Measurements from ENCODE around the gene CRTAC1. TPM values are rescaled to one million over a fixed set of nuclear protein-coding genes. Genes with fewer than 3 reads are reported as not detected.

The CRTAC1 gene
- total and polyA plus RNA-seq, 10 donors = 0.17 to 0.74 (median 0.26) TPM; not detected in 5

DNA sequence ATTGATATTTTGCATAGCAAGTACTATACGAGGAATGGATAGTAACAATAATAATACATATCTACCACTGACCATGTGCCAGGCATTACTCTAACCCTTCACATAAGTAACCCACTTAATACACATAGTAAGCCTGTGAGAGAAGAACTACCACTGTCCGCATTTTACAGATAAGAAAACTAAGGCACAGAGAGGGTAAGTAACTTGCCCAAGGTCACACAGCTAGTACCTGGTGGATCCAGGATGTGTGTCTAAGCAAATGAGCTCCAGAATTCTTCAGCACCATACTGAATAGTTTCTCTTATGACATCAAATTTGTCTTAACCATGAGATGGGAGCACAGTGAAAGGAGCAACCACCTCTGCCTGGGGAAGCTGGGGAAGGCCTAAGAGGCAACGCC is 10.2 kb downstream of the CRTAC1 start:
- Histone ChIP-seq H3K4me1 (no peaks in the 10 kb centered on the region), H3K9me3 (no peaks in the 10 kb centered on the region), H3K4me3 (no peak overlapping the region), H3K36me3 (no peaks in the 10 kb centered on the region), H3K27ac (no peak overlapping the region), H3K27me3 (replicated peaks in 1 of 7) (peaks cover 0 to 72% (median 0%) of the 10 kb centered on the region in 7 donors)
- 82 to 96% (median 85%) methylated on average over 3 of the region's 3 CpGs for WGBS, 5 donors
- intact Hi-C loops (cut with DNase I; ENCODE audit: low total_unique reads) = no loop called here
- TF ChIP-seq POLR2AphosphoS5 (IDR thresholded peaks at IDR 0.05) = no peak
- no peak for TF ChIP-seq CTCF (IDR thresholded peaks at IDR 0.05 in 8 of 11, conservative IDR thresholded peaks at IDR 0.05 in 3 of 11)
- no peak for TF ChIP-seq POLR2A (IDR thresholded peaks at IDR 0.05)
- DNase-seq = no peak

GRCh38 chr10:98019784-98020183 is 10.6 kb downstream of the CRTAC1 start:
- DNase-seq = no peak
- no peak overlapping the region for H3K27ac ChIP-seq
- no peaks in the 10 kb centered on the region for H3K9me3 ChIP-seq
- H3K4me3 ChIP-seq = no peak overlapping the region
- H3K36me3 ChIP-seq = no peaks in the 10 kb centered on the region
- WGBS, 5 donors = 55 to 69% (median 63%) methylated on average over 4 of the region's 4 CpGs
- peaks cover 0 to 72% (median 0%) of the 10 kb centered on the region in 7 donors for H3K27me3 ChIP-seq (replicated peaks in 1 of 7)
- TF ChIP-seq CTCF (IDR thresholded peaks at IDR 0.05 in 8 of 11, conservative IDR thresholded peaks at IDR 0.05 in 3 of 11) = no peak
- no peak for TF ChIP-seq POLR2AphosphoS5 (IDR thresholded peaks at IDR 0.05)
- no peak for TF ChIP-seq POLR2A (IDR thresholded peaks at IDR 0.05)
- intact Hi-C loops (cut with DNase I; ENCODE audit: low total_unique reads) = no loop called here
- H3K4me1 ChIP-seq = no peaks in the 10 kb centered on the region

DNA sequence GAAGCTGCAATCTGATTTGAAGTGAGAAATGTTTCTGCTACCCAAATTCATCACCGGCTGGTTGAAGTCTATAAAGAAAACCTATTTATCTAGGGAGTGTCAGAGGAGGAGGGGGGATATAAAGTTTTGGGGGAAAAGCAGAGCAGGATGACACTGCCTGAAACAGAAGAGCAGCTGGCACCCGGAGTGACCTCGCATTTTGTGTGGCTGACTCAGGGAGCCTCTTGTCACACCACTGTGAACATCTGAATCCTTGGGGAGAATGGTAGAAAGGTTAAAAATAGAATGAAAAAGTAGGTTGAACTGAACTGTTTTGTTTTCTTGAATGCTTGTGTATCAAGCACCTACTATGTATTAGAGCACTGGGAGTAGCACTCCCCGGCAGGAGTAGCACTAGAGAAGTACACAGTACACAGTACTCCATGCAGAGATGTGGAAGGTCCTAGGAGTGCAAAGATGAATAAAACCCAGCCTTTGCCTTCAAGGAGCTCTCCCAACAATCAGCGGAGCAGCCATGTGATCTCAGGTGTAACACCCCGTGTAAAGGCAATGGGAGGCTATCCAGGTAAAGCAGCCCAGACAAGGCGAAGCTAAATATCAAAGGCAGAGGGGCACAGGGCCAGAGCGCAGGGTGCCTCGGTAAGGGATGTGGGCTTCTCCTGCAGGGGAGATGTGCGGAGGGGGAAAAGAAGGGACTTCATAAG is 13.5 kb downstream of the CRTAC1 start:
- Histone ChIP-seq H3K36me3 (no peaks in the 10 kb centered on the region), H3K9me3 (no peaks in the 10 kb centered on the region), H3K4me3 (no peak overlapping the region), H3K27me3 (replicated peaks in 1 of 7) (peaks cover 0 to 70% (median 3%) of the 10 kb centered on the region in 7 donors), H3K27ac (no peak overlapping the region), H3K4me1 (no peaks in the 10 kb centered on the region)
- DNase-seq = no peak
- 86 to 90% (median 89%) methylated on average over 10 of the region's 10 CpGs for WGBS, 5 donors
- TF ChIP-seq POLR2A (IDR thresholded peaks at IDR 0.05) = no peak
- no peak for TF ChIP-seq POLR2AphosphoS5 (IDR thresholded peaks at IDR 0.05)
- no peak for TF ChIP-seq CTCF (IDR thresholded peaks at IDR 0.05 in 8 of 11, conservative IDR thresholded peaks at IDR 0.05 in 3 of 11)
- intact Hi-C loops (cut with DNase I; ENCODE audit: low total_unique reads) = no loop called here

DNA sequence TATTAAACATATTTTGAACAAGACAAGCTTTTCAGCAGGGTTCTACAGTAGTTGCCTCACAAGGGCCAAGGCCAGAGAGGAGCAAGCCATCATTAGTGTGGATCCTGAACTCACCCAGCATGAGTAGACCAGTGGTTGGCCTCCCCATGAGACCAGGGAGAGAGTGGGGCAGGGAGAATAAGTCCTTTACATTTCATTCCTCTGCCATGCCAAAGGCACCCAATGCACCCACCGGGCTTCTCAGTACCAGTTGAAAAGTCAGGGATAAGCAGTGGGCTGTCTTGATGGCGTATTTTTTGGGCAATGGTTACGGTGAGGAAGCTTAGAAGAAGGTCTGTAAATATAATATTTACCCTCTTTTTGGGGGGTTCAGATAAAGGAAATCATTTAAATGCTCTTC is 16.6 kb downstream of the CRTAC1 start:
- H3K27ac ChIP-seq = no peak overlapping the region
- TF ChIP-seq CTCF (IDR thresholded peaks at IDR 0.05 in 8 of 11, conservative IDR thresholded peaks at IDR 0.05 in 3 of 11) (no peak), POLR2A (IDR thresholded peaks at IDR 0.05) (no peak), POLR2AphosphoS5 (IDR thresholded peaks at IDR 0.05) (no peak)
- no peaks in the 10 kb centered on the region for H3K9me3 ChIP-seq
- H3K4me1 ChIP-seq = no peaks in the 10 kb centered on the region
- 86 to 97% (median 90%) methylated on average over 3 of the region's 3 CpGs for WGBS, 5 donors
- H3K27me3 ChIP-seq (replicated peaks in 1 of 7) = peaks cover 0 to 76% (median 5%) of the 10 kb centered on the region in 7 donors
- H3K4me3 ChIP-seq = no peak overlapping the region
- no peaks in the 10 kb centered on the region for H3K36me3 ChIP-seq
- intact Hi-C loops (cut with DNase I; ENCODE audit: low total_unique reads) = no loop called here
- DNase-seq = no peak

Measured in spleen (tissue), 11 donors.